Stimulated activated CD4-positive, alpha-beta T cell treated with anti-CD3 and anti-CD28 coated beads, Interleukin-2, amount 100 ng/mL, for 24 hours (primary cell): ENCODE results near the gene PTPDC1.

ENCODE experiments used
- DNase-seq, 2 donors: peaks; one replicate each; pipeline ENCODE4 v3.0.0-alpha.2; 2020

The PTPDC1 gene

GRCh38 chr9:94145640-94146039 lies 61.4 kb downstream of the PTPDC1 start:
- DNase-seq: no peak

GRCh38 chr9:94147776-94148175 lies 63.5 kb downstream of the PTPDC1 start:
- no peak for DNase-seq

- no peak for DNase-seq
Observed at GRCh38 chr9:94148419-94148818, 64.2 kb downstream of the PTPDC1 start.

- no peak for DNase-seq
Observed at GRCh38 chr9:94149696-94150095, 65.4 kb downstream of the PTPDC1 start.

GRCh38 chr9:94150279-94150828 lies 66.1 kb downstream of the PTPDC1 start:
- no peak for DNase-seq

GRCh38 chr9:94150890-94151650 lies 66.8 kb downstream of the PTPDC1 start:
- DNase-seq: no peak

GRCh38 chr9:94153905-94154304 lies 69.6 kb downstream of the PTPDC1 start:
- DNase-seq: no peak

- DNase-seq: no peak
Observed at GRCh38 chr9:94156348-94157049, 72.2 kb downstream of the PTPDC1 start.

GRCh38 chr9:94157050-94157801 lies 73.0 kb downstream of the PTPDC1 start:
- DNase-seq: no peak
